ENCODE data around the gene CCDC50. TPM values are rescaled to one million over a fixed set of nuclear protein-coding genes. Genes with fewer than 3 reads are reported as not detected.

CCDC50 gene, protein sequence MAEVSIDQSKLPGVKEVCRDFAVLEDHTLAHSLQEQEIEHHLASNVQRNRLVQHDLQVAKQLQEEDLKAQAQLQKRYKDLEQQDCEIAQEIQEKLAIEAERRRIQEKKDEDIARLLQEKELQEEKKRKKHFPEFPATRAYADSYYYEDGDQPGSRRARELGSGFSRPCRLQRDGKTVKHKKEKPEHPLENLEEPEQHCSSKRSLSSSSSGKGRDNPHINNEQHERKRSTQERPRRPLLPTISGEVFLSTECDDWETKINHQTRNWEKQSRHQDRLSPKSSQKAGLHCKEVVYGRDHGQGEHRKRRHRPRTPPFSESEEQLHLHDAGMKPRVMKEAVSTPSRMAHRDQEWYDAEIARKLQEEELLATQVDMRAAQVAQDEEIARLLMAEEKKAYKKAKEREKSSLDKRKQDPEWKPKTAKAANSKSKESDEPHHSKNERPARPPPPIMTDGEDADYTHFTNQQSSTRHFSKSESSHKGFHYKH
- 1 to 10 TPM; 3.9 to 4.7 TPM for total RNA-seq

DNA sequence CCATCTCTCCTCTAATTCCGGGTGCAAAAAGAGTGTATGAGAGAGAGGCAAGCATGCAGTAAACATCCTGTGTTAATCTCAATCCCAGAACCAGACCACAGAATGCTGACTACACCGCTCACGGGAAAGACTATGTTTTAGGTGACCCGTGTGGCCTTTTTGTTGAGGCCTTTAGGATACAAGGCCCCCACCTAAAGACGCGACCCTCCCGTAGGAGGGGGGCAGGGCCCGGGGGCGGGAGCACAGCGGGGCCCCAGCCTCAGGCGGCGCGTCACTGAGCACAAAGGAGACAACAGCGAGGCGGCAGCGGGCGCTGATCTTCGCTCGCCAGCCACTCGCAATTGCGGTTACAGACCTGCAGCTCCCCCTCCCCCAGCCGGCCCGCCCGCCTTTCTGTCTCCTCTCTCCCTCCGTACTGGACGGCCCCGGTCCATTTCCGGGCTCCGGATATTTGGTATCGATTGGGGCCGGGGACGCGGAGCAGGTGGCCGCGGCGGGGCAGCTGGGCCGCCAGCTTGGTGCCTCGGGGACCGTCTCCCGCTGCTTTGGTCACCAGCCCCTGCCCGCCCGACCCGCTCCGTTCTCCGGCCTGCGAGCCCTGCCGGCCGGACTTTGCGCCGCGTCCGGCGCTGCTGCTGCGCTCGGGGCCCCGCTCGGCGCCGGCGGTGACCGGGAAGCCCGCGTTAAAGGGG, at the start of gene CCDC50:
Gene CCDC50, plus strand, starts transcription at position 433 of the 692 bp plus-strand sequence. CDS start 281 bp downstream, outside the sequence.

DNA sequence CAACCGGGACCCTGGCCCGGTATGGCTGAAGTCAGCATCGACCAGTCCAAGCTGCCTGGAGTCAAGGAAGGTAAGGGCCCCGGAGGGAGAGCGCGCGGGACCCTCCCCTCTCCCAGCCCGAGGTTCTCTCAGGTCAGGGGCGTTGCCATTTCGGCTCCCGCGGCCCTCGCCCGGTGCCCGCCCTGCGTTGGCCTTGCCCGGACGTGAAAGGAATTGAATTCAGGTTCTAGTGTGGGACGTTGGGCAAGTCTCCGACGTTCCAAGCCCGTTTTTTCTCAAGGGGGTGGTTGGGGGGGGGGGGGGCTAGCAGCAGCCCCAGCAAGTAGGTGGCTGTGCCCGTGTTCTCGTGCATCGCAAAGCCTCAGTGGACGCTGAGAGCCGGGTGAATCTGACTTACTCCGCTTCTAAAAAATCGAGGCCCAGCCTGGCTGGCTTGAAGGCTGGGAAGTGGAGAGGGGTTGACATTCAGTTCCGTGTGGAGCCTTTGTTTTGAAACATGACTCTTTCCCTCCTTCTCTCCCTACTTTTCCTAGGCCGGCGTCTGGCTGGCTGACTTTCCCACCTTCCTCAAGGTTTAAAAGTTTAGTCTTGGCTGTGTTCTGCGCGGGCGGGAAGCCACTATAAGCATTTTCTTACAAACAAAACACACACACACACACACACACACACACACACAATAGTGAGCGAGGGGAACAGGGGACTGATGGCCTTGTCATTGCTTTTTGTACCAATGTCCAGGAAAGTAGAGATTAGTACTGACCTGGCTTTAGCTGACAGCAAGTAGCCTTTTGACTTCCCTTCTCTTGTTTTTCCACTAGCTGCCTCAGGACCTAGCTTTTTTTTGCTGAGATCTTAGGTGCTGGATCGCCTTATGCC, 698 bp downstream of the CCDC50 start, which contains the start of gene UTS2B:
Gene UTS2B, minus strand, starts transcription at position 873 of the 876 bp plus-strand sequence. CDS start 48,337 bp downstream, outside the sequence.

Other genes with a start within 250 kb of the CCDC50 start
- not detected for gene OSTN, start 130.2 kb upstream of the CCDC50 start, total RNA-seq
- gene UTS2B, start 1.1 kb downstream of the CCDC50 start, total RNA-seq = not detected
- not detected for gene PYDC2, start 131.8 kb downstream of the CCDC50 start, total RNA-seq

Measured in activated naive CD4-positive, alpha-beta T cell treated with anti-CD3 and anti-CD28 coated beads, Interleukin-2, amount 10 ng/mL, durations not matched to agents 5 hours and 36 hours (primary cell).